Keratinocyte (primary cell): ENCODE results near the gene OGDH. TPM values are rescaled to one million over a fixed set of nuclear protein-coding genes. Genes with fewer than 3 reads are reported as not detected.

Experiments used
- DNase-seq: peaks from one replicate; pipeline ENCODE4 v3.0.0-alpha.2; 2011; ENCODE audit warnings: low read depth, missing footprints, low spot score
- FAIRE-seq: peaks from 2 replicates; lab custom pipeline; 2011; peaks lifted over from hg19 to GRCh38; lab: Jason Lieb, UNC
- H2AFZ ChIP-seq: 2 replicates; pipeline ENCODE4 v1.6.0; 2012; ENCODE audit warnings: low read length, control low read depth, inconsistent platforms; ENCODE audit not compliant: control insufficient read depth
- H3K27ac ChIP-seq: 2 replicates; pipeline ENCODE4 v1.5.1; 2011; ENCODE audit warnings: low read length; ENCODE audit not compliant: control insufficient read depth, insufficient read depth
- H3K27me3 ChIP-seq: 3 replicates; pipeline ENCODE4 v1.6.0; 2011; ENCODE audit warnings: low read length; ENCODE audit not compliant: control insufficient read depth, insufficient read depth; ENCODE audit errors: extremely low read depth
- H3K36me3 ChIP-seq, 2 experiments: 2 replicates in 1 of 2; 3 replicates in 1 of 2; pipeline ENCODE4 v1.5.1; 2011; ENCODE audit warnings: low read length in 2 of 2, mild to moderate bottlenecking in 1 of 2; ENCODE audit not compliant: control insufficient read depth in 2 of 2, insufficient read depth in 2 of 2; ENCODE audit errors: extremely low read depth in 1 of 2
- H3K4me1 ChIP-seq: 3 replicates; pipeline ENCODE4 v1.5.1; 2011; ENCODE audit warnings: low read length; ENCODE audit not compliant: control insufficient read depth, insufficient read depth; ENCODE audit errors: extremely low read depth
- H3K4me2 ChIP-seq: 3 replicates; pipeline ENCODE4 v1.6.0; 2011; ENCODE audit warnings: low read depth, low read length; ENCODE audit not compliant: control insufficient read depth, insufficient read depth; ENCODE audit errors: extremely low read depth
- H3K4me3 ChIP-seq, 3 experiments: fragments of 200-600 bp in 1 of 3; sonication (generic) in 1 of 3; 2 replicates in 2 of 3; 3 replicates in 1 of 3; pipeline ENCODE4 v1.5.1; 2011 to 2016; ENCODE audit warnings: low read length in 3 of 3, mild to moderate bottlenecking in 3 of 3, control low read depth in 2 of 3, inconsistent platforms in 1 of 3, low read depth in 1 of 3, mixed read lengths in 1 of 3, mixed run types in 1 of 3, moderate library complexity in 1 of 3; ENCODE audit not compliant: control insufficient read depth in 2 of 3, insufficient read depth in 2 of 3; ENCODE audit errors: extremely low read depth in 1 of 3
- H3K79me2 ChIP-seq: 2 replicates; pipeline ENCODE4 v1.6.0; 2012; ENCODE audit warnings: low read length; ENCODE audit not compliant: control insufficient read depth, insufficient read depth
- H3K9ac ChIP-seq: 3 replicates; pipeline ENCODE4 v1.6.0; 2011; ENCODE audit warnings: low read length; ENCODE audit not compliant: control insufficient read depth, insufficient read depth; ENCODE audit errors: extremely low read depth
- H3K9me1 ChIP-seq: 3 replicates; pipeline ENCODE4 v1.6.0; 2011; ENCODE audit warnings: low read length; ENCODE audit not compliant: control insufficient read depth, insufficient read depth; ENCODE audit errors: extremely low read depth
- H3K9me3 ChIP-seq: 2 replicates; pipeline ENCODE4 v1.5.1; 2012; ENCODE audit warnings: low read depth, low read length; ENCODE audit not compliant: control insufficient read depth
- H4K20me1 ChIP-seq: 3 replicates; pipeline ENCODE4 v1.6.0; 2011; ENCODE audit warnings: low read length; ENCODE audit not compliant: control insufficient read depth, insufficient read depth; ENCODE audit errors: extremely low read depth
- CTCF ChIP-seq, 3 experiments: IDR thresholded peaks in 1 of 3; conservative IDR thresholded peaks in 1 of 3; optimal IDR thresholded peaks in 1 of 3; 2 replicates in 2 of 3; 3 replicates in 1 of 3; pipeline versions ENCODE3 to v1.5.1; 2011; ENCODE audit warnings: low read length in 3 of 3, mild to moderate bottlenecking in 3 of 3, moderate library complexity in 2 of 3, control low read depth in 1 of 3, inconsistent platforms in 1 of 3; ENCODE audit not compliant: insufficient read depth in 2 of 3; ENCODE audit errors: extremely low read depth in 1 of 3
- EZH2 ChIP-seq: IDR thresholded peaks from one replicate; pipeline ENCODE4 v1.6.1; 2012; ENCODE audit warnings: inconsistent platforms, mild to moderate bottlenecking, low read length, moderate library complexity
- dilution Hi-C: fragments of 300-500 bp; cut with MboI; formaldehyde crosslinking; loops from one replicate; pipeline ENCODE4 v1.7.0; 2020; ENCODE audit warnings: low sequenced_read_pairs; ENCODE audit not compliant: extremely low pct_ligation_motif_present
- polyA plus RNA-seq, 5 experiments: library from polyadenylated mRNA; depleted of rRNA in 3 of 5; stranded (reverse) in 3 of 5; stranded (forward) in 1 of 5; unstranded in 1 of 5; fragments of >200 nt; gene quantifications; 1 replicate in 1 of 5; 2 replicates in 3 of 5; 3 replicates in 1 of 5; pipeline versions ENCODE4 v1.2.1 to v1.2.3, GENCODE V29; 2011 to 2012; ENCODE audit warnings: missing spikeins in 2 of 5, low read depth in 1 of 5, low replicate concordance in 1 of 5

Gene OGDH
- polyA plus RNA-seq, 1 donor (not counting 4 experiments of a cell fraction or from before 2014, with no cell fraction given), result 46.4 TPM

- no peak for TF ChIP-seq CTCF (optimal IDR thresholded peaks at IDR 0.05 in 1 of 3, IDR thresholded peaks at IDR 0.05 in 1 of 3, conservative IDR thresholded peaks at IDR 0.05 in 1 of 3; ENCODE audit: extremely low read depth in 1 of 3, insufficient read depth in 2 of 3, low read length in 3 of 3)
- TF ChIP-seq EZH2, result no peak
- Histone ChIP-seq H3K79me2 (peaks cover 61% of the 10 kb centered on the region), H4K20me1 (no peaks in the 10 kb centered on the region), H3K4me1 (peaks cover 12% of the 10 kb centered on the region), H3K9me1 (no peaks in the 10 kb centered on the region), H3K4me3 (peak overlapping the region; percentile 73 to 89 (median 82)), H2AFZ (peak overlapping the region; percentile 84), H3K27me3 (no peaks in the 10 kb centered on the region), H3K9ac (peak overlapping the region; percentile 88), H3K9me3 (no peaks in the 10 kb centered on the region), H3K36me3 (peaks cover 32 to 53% of the 10 kb centered on the region in 2 experiments), H3K27ac (peak overlapping the region; percentile 82), H3K4me2 (peak overlapping the region; percentile 88)
- no peak for DNase-seq
- dilution Hi-C loops, result no loop called here
- no peak for FAIRE-seq
Observed at GRCh38 chr7:44574287-44574872, 32.0 kb upstream of the OGDH start.

- no peak for DNase-seq
- Histone ChIP-seq H2AFZ (no peak overlapping the region), H3K79me2 (peaks cover 58% of the 10 kb centered on the region), H3K9me3 (no peaks in the 10 kb centered on the region), H3K27me3 (no peaks in the 10 kb centered on the region), H3K9me1 (no peaks in the 10 kb centered on the region), H3K27ac (no peak overlapping the region), H4K20me1 (no peaks in the 10 kb centered on the region), H3K4me3 (no peak overlapping the region), H3K36me3 (peaks cover 28 to 49% of the 10 kb centered on the region in 2 experiments), H3K4me1 (peaks cover 12% of the 10 kb centered on the region), H3K4me2 (peak overlapping the region; percentile 88), H3K9ac (no peak overlapping the region)
- TF ChIP-seq EZH2 (no peak), CTCF (optimal IDR thresholded peaks at IDR 0.05 in 1 of 3, IDR thresholded peaks at IDR 0.05 in 1 of 3, conservative IDR thresholded peaks at IDR 0.05 in 1 of 3; ENCODE audit: extremely low read depth in 1 of 3, insufficient read depth in 2 of 3, low read length in 3 of 3) (no peak)
- FAIRE-seq, result no peak
- dilution Hi-C loops, result no loop called here
Observed at GRCh38 chr7:44575054-44575453, 31.4 kb upstream of the OGDH start.
